GM12875 (cell line): ENCODE data around the gene KRAS.

ENCODE experiments used
- H3K4me3 ChIP-seq: one replicate; pipeline ENCODE4 v1.5.1; 2011; ENCODE audit warnings: low read depth, low read length, control low read depth
- CTCF ChIP-seq: IDR thresholded peaks from 2 replicates; pipeline ENCODE4 v1.5.1; 2011; ENCODE audit warnings: low read depth, mild to moderate bottlenecking, control low read depth, inconsistent platforms, low read length, moderate library complexity, borderline replicate concordance; ENCODE audit not compliant: insufficient read depth

KRAS gene

GRCh38 chr12:25284024-25284423, 33.3 kb upstream of the KRAS start:
- TF ChIP-seq CTCF, result no peak
- no peak overlapping the region for H3K4me3 ChIP-seq

GRCh38 chr12:25283006-25283405, 32.3 kb upstream of the KRAS start:
- no peak overlapping the region for H3K4me3 ChIP-seq
- no peak for TF ChIP-seq CTCF

- no peak overlapping the region for H3K4me3 ChIP-seq
- no peak for TF ChIP-seq CTCF
These were observed 29.4 kb upstream of the KRAS start for GRCh38 chr12:25280082-25280481.

- no peak for TF ChIP-seq CTCF
- no peak overlapping the region for H3K4me3 ChIP-seq
These were observed 27.5 kb upstream of the KRAS start for GRCh38 chr12:25278269-25278668.

GRCh38 chr12:25276199-25276937, 25.6 kb upstream of the KRAS start:
- no peak overlapping the region for H3K4me3 ChIP-seq
- TF ChIP-seq CTCF, result no peak

GRCh38 chr12:25271486-25272098, 20.9 kb upstream of the KRAS start:
- no peak for TF ChIP-seq CTCF

GRCh38 chr12:25269701-25270100, 19.0 kb upstream of the KRAS start:
- no peak for TF ChIP-seq CTCF
- no peak overlapping the region for H3K4me3 ChIP-seq

More at GRCh38 chr12:25271486-25272098, 20.9 kb upstream of the KRAS start:
- H3K4me3 ChIP-seq, result no peak overlapping the region
